CD14-positive monocyte (primary cell): ENCODE measurements around the gene NEIL3. TPM values are rescaled to one million over a fixed set of nuclear protein-coding genes. Genes with fewer than 3 reads are reported as not detected.

Experiments
- DNase-seq, 3 donors: peaks; one replicate each; pipeline ENCODE4 v3.0.0-alpha.2; 2011 to 2022
- H2AFZ ChIP-seq: 2 replicates; pipeline ENCODE4 v1.6.0; 2012; ENCODE audit warnings: mild to moderate bottlenecking, low read depth, low read length, inconsistent platforms; ENCODE audit not compliant: insufficient read depth, poor library complexity, severe bottlenecking
- H3K27ac ChIP-seq, 2 donors: 1 replicate in 1 of 2; 2 replicates in 1 of 2; pipeline ENCODE4 v1.5.1; 2012 to 2013; ENCODE audit warnings: low read length in 2 of 2, control low read depth in 1 of 2, inconsistent platforms in 1 of 2, low read depth in 1 of 2, mild to moderate bottlenecking in 1 of 2
- H3K27me3 ChIP-seq, 2 donors: one replicate each; pipeline versions ENCODE4 v1.6.0 to v1.6.1; 2011 to 2013; ENCODE audit warnings: low read length in 2 of 2; ENCODE audit not compliant: control insufficient read depth in 2 of 2, insufficient read depth in 2 of 2
- H3K36me3 ChIP-seq, 2 donors: replicated peaks in 1 of 2; 1 replicate in 1 of 2; 2 replicates in 1 of 2; pipeline versions ENCODE4 v1.5.1 to v1.6.1; 2012 to 2013; ENCODE audit warnings: low read length in 2 of 2, control low read depth in 1 of 2, inconsistent platforms in 1 of 2, mild to moderate bottlenecking in 1 of 2; ENCODE audit not compliant: insufficient read depth in 2 of 2, control insufficient read depth in 1 of 2
- H3K4me1 ChIP-seq, 2 donors: 1 replicate in 1 of 2; 2 replicates in 1 of 2; pipeline versions ENCODE4 v1.5.1 to v1.6.1; 2012 to 2013; ENCODE audit warnings: low read length in 2 of 2, control low read depth in 1 of 2, inconsistent platforms in 1 of 2, mild to moderate bottlenecking in 1 of 2, moderate library complexity in 1 of 2; ENCODE audit not compliant: insufficient read depth in 2 of 2, control insufficient read depth in 1 of 2
- H3K4me2 ChIP-seq: replicated peaks from 2 replicates; pipeline ENCODE3; 2012; ENCODE audit warnings: low read length, moderate library complexity, mild to moderate bottlenecking; ENCODE audit not compliant: poor library complexity, severe bottlenecking; ENCODE audit errors: extremely low read depth
- H3K4me3 ChIP-seq, 3 experiments: fragments of 200-600 bp in 1 of 3; sonication (generic) in 1 of 3; replicated peaks in 1 of 3; 1 replicate in 2 of 3; 2 replicates in 1 of 3; pipeline ENCODE4 v1.5.1; 2011 to 2013; ENCODE audit warnings: low read length in 3 of 3, mild to moderate bottlenecking in 3 of 3, control low read depth in 2 of 3, low read depth in 2 of 3, inconsistent platforms in 1 of 3, moderate library complexity in 1 of 3
- H3K79me2 ChIP-seq: 2 replicates; pipeline ENCODE4 v1.6.0; 2012; ENCODE audit warnings: mild to moderate bottlenecking, control low read depth, inconsistent platforms, low read length, moderate library complexity; ENCODE audit not compliant: insufficient read depth
- H3K9ac ChIP-seq: 2 replicates; pipeline ENCODE4 v1.6.0; 2017; ENCODE audit warnings: low read length, mild to moderate bottlenecking; ENCODE audit not compliant: insufficient read depth, poor library complexity, severe bottlenecking
- H3K9me3 ChIP-seq, 2 donors: replicated peaks in 1 of 2; 1 replicate in 1 of 2; 2 replicates in 1 of 2; pipeline versions ENCODE4 v1.5.1 to v1.6.1; 2012 to 2013; ENCODE audit warnings: low read length in 2 of 2, control low read depth in 1 of 2; ENCODE audit not compliant: control insufficient read depth in 1 of 2, insufficient read depth in 1 of 2
- H4K20me1 ChIP-seq: 2 replicates; pipeline ENCODE4 v1.6.0; 2012; ENCODE audit warnings: mild to moderate bottlenecking, low read length, control low read depth, moderate library complexity; ENCODE audit not compliant: insufficient read depth
- H3K27ac Mint-ChIP-seq, 7 donors: one replicate each; pipeline ENCODE4 v1.8.0; 2020; ENCODE audit warnings: mild to moderate bottlenecking in 7 of 7, mixed read lengths in 7 of 7, moderate library complexity in 6 of 7, inconsistent platforms in 2 of 7
- H3K27me3 Mint-ChIP-seq, 3 donors: one replicate each; pipeline ENCODE4 v1.8.0; 2021 to 2022; ENCODE audit warnings: low read depth in 3 of 3, mild to moderate bottlenecking in 3 of 3, mixed read lengths in 3 of 3, moderate library complexity in 3 of 3, inconsistent platforms in 1 of 3
- H3K36me3 Mint-ChIP-seq, 2 donors: one replicate each; pipeline ENCODE4 v1.8.0; 2020; ENCODE audit warnings: mixed read lengths in 2 of 2, inconsistent platforms in 1 of 2, mild to moderate bottlenecking in 1 of 2
- H3K4me1 Mint-ChIP-seq: one replicate; pipeline ENCODE4 v1.8.0; 2020; ENCODE audit warnings: mild to moderate bottlenecking, mixed read lengths
- H3K4me3 Mint-ChIP-seq, 2 donors: one replicate each; pipeline ENCODE4 v1.8.0; 2020; ENCODE audit warnings: mild to moderate bottlenecking in 2 of 2, mixed read lengths in 2 of 2, moderate library complexity in 1 of 2
- H3K9me3 Mint-ChIP-seq, 7 donors: one replicate each; pipeline ENCODE4 v1.8.0; 2020 to 2022; ENCODE audit warnings: mixed read lengths in 7 of 7, mild to moderate bottlenecking in 6 of 7, moderate library complexity in 6 of 7, inconsistent platforms in 2 of 7
- CTCF ChIP-seq: fragments of 200-600 bp; IDR thresholded peaks from one replicate; pipeline ENCODE4 v1.8.0; 2022; ENCODE audit warnings: antibody characterized with exemption, mild to moderate bottlenecking
- WGBS: methylation state at CpG from one replicate; pipeline ENCODE4 v1.1.5; 2013; ENCODE audit warnings: missing lambda C conversion rate; ENCODE audit not compliant: insufficient coverage; 5-methylcytosine and 5-hydroxymethylcytosine counted together
- intact Hi-C, 2 donors: fragments of 100-400 bp; cut with micrococcal nuclease; formaldehyde crosslinking; loops; one replicate each; pipeline versions ENCODE4 v1.15.0 to v1.15.1; 2023
- polyA plus RNA-seq, 3 donors: library from polyadenylated mRNA; depleted of rRNA in 1 of 3; unstranded in 2 of 3; stranded (reverse) in 1 of 3; fragments of 300-500 nt in 2 of 3; fragments of >200 nt in 1 of 3; fragmentation: Illumina TruSeq in 2 of 3; gene quantifications; 1 replicate in 2 of 3; 2 replicates in 1 of 3; pipeline ENCODE4 v1.2.3, GENCODE V29; 2012 to 2021

NEIL3 gene
- polyA plus RNA-seq, 3 donors: 0.70 to 0.85 TPM; not detected in 1

GRCh38 chr4:177374966-177375365, 65.3 kb downstream of the NEIL3 start:
- H3K4me3 Mint-ChIP-seq: no peak overlapping the region
- 94% methylated on average over 3 of the region's 5 CpGs for WGBS
- no peaks in the 10 kb centered on the region for H3K9me3 Mint-ChIP-seq
- Histone ChIP-seq H3K9me3 (no peaks in the 10 kb centered on the region), H4K20me1 (no peaks in the 10 kb centered on the region), H3K27me3 (peaks cover 0 to 4% of the 10 kb centered on the region in 2 donors), H3K36me3 (no peaks in the 10 kb centered on the region), H3K4me3 (no peak overlapping the region), H2AFZ (no peak overlapping the region), H3K4me1 (no peaks in the 10 kb centered on the region), H3K27ac (no peak overlapping the region), H3K9ac (no peak overlapping the region), H3K4me2 (no peak overlapping the region), H3K79me2 (no peaks in the 10 kb centered on the region)
- no peak for DNase-seq
- H3K36me3 Mint-ChIP-seq: peaks cover 0 to 3% of the 10 kb centered on the region in 2 donors
- no peak overlapping the region for H3K27ac Mint-ChIP-seq
- peaks cover 8 to 12% (median 9%) of the 10 kb centered on the region in 3 donors for H3K27me3 Mint-ChIP-seq
- intact Hi-C loops: no loop called here
- H3K4me1 Mint-ChIP-seq: no peaks in the 10 kb centered on the region
- no peak for TF ChIP-seq CTCF

GRCh38 chr4:177375372-177375771, 65.7 kb downstream of the NEIL3 start:
- Histone ChIP-seq H3K9ac (no peak overlapping the region), H3K4me2 (no peak overlapping the region), H3K4me3 (no peak overlapping the region), H3K27ac (no peak overlapping the region), H3K9me3 (no peaks in the 10 kb centered on the region), H3K79me2 (no peaks in the 10 kb centered on the region), H4K20me1 (no peaks in the 10 kb centered on the region), H2AFZ (no peak overlapping the region), H3K4me1 (no peaks in the 10 kb centered on the region), H3K36me3 (no peaks in the 10 kb centered on the region), H3K27me3 (peaks cover 0 to 4% of the 10 kb centered on the region in 2 donors)
- Mint-ChIP-seq H3K27ac (no peak overlapping the region), H3K4me3 (no peak overlapping the region), H3K9me3 (no peaks in the 10 kb centered on the region), H3K4me1 (no peaks in the 10 kb centered on the region), H3K27me3 (peaks cover 8 to 12% (median 9%) of the 10 kb centered on the region in 3 donors), H3K36me3 (peaks cover 0 to 1% of the 10 kb centered on the region in 2 donors)
- intact Hi-C loops: no loop called here
- TF ChIP-seq CTCF: no peak
- DNase-seq: no peak
- 69% methylated on average over 2 of the region's 3 CpGs for WGBS
